WTC11 (cell line): ENCODE measurements around the gene ADARB2.

Experiments used
- ATF1 ChIP-seq: sonication (generic); formaldehyde crosslinking; IDR thresholded peaks from 2 replicates; pipeline ENCODE4 v1.8.1; 2023; ENCODE audit warnings: mild to moderate bottlenecking, moderate library complexity, missing genetic modification reagents
- CREM ChIP-seq: sonication (generic); formaldehyde crosslinking; IDR thresholded peaks from 2 replicates; pipeline ENCODE4 v1.8.1; 2022; ENCODE audit warnings: mild to moderate bottlenecking, missing genetic modification reagents, moderate library complexity
- CTCF ChIP-seq: fragments of 200-600 bp; IDR thresholded peaks from 2 replicates; pipeline ENCODE4 v1.8.0; 2022; ENCODE audit warnings: antibody characterized with exemption
- E2F5 ChIP-seq: sonication (generic); formaldehyde crosslinking; IDR thresholded peaks from 2 replicates; pipeline ENCODE4 v1.8.1; 2022; ENCODE audit warnings: mild to moderate bottlenecking, moderate library complexity, missing genetic modification reagents
- ELF4 ChIP-seq: sonication (generic); formaldehyde crosslinking; IDR thresholded peaks from 2 replicates; pipeline ENCODE4 v1.8.1; 2022; ENCODE audit warnings: low read depth, mild to moderate bottlenecking, moderate library complexity, missing genetic modification reagents
- IRF2 ChIP-seq: sonication (generic); formaldehyde crosslinking; IDR thresholded peaks from 2 replicates; pipeline ENCODE4 v1.8.0; 2022; ENCODE audit warnings: low read depth, missing genetic modification reagents, borderline replicate concordance
- KAT7 ChIP-seq: sonication (generic); formaldehyde crosslinking; IDR thresholded peaks from 2 replicates; pipeline ENCODE4 v1.8.1; 2023; ENCODE audit warnings: missing genetic modification reagents, mild to moderate bottlenecking, borderline replicate concordance
- SP1 ChIP-seq: sonication (generic); formaldehyde crosslinking; conservative IDR thresholded peaks from 2 replicates; pipeline ENCODE4 v1.8.1; 2022; ENCODE audit warnings: missing genetic modification reagents
- TCF7 ChIP-seq: sonication (generic); formaldehyde crosslinking; IDR thresholded peaks from 2 replicates; pipeline ENCODE4 v1.8.0; 2022; ENCODE audit warnings: mild to moderate bottlenecking, low read depth, missing genetic modification reagents, moderate library complexity
- USF2 ChIP-seq: sonication (generic); formaldehyde crosslinking; IDR thresholded peaks from 2 replicates; pipeline ENCODE4 v1.8.1; 2023; ENCODE audit warnings: mild to moderate bottlenecking, missing genetic modification reagents, moderate library complexity
- ZBTB43 ChIP-seq: sonication (generic); formaldehyde crosslinking; IDR thresholded peaks from 2 replicates; pipeline ENCODE4 v1.8.1; 2023; ENCODE audit warnings: mild to moderate bottlenecking, missing genetic modification reagents
- ZNF232 ChIP-seq: sonication (generic); formaldehyde crosslinking; IDR thresholded peaks from 2 replicates; pipeline ENCODE4 v1.8.0; 2022; ENCODE audit warnings: mild to moderate bottlenecking, missing genetic modification reagents
- ZNF263 ChIP-seq: sonication (generic); formaldehyde crosslinking; IDR thresholded peaks from 2 replicates; pipeline ENCODE4 v1.8.1; 2022; ENCODE audit warnings: low read depth, mild to moderate bottlenecking, moderate library complexity, missing genetic modification reagents
- ZNF532 ChIP-seq: fragments of 250-450 bp; sonication (Bioruptor Pico); IDR thresholded peaks from 2 replicates; pipeline ENCODE4 v1.9.0; 2021; ENCODE audit warnings: mild to moderate bottlenecking, borderline replicate concordance

GRCh38 chr10:1571587-1572237, 165.6 kb downstream of the ADARB2 start:
- no peak for TF ChIP-seq CTCF
- TF ChIP-seq ZNF232 (CRISPR knock-in tag): no peak
- TF ChIP-seq ZNF263 (CRISPR knock-in tag): no peak
- TF ChIP-seq SP1 (CRISPR knock-in tag): no peak
- no peak for TF ChIP-seq USF2
- TF ChIP-seq ATF1 (CRISPR knock-in tag): no peak
- TF ChIP-seq KAT7: no peak
- no peak for TF ChIP-seq ZNF532 (CRISPR knock-in tag)
- no peak for TF ChIP-seq CREM (CRISPR knock-in tag)
- no peak for TF ChIP-seq ELF4
- no peak for TF ChIP-seq IRF2 (CRISPR knock-in tag)
- no peak for TF ChIP-seq ZBTB43 (CRISPR knock-in tag)
- no peak for TF ChIP-seq TCF7 (CRISPR knock-in tag)
- no peak for TF ChIP-seq E2F5
